PC-3 (cell line): ENCODE data around the gene MTNR1A.

Source experiments
- EZH2 ChIP-seq: fragments of 300-600 bp; sonication (generic); IDR thresholded peaks from one replicate; pipeline ENCODE4 v1.6.1; 2017; ENCODE audit warnings: antibody characterized with exemption, mild to moderate bottlenecking, low read length; ENCODE audit not compliant: unreplicated experiment
- EZH2phosphoT487 ChIP-seq: fragments of 300-600 bp; sonication (generic); IDR thresholded peaks from 2 replicates; pipeline ENCODE4 v1.6.1; 2018; ENCODE audit warnings: mild to moderate bottlenecking, antibody characterized with exemption, low read length, borderline replicate concordance
- TF ChIP-seq, protein P1 (sequence below): fragments of 300-600 bp; sonication (generic); conservative IDR thresholded peaks from 2 replicates; pipeline ENCODE4 v1.5.1; 2017; ENCODE audit warnings: antibody characterized with exemption, low read depth, mild to moderate bottlenecking, low read length

DNA sequence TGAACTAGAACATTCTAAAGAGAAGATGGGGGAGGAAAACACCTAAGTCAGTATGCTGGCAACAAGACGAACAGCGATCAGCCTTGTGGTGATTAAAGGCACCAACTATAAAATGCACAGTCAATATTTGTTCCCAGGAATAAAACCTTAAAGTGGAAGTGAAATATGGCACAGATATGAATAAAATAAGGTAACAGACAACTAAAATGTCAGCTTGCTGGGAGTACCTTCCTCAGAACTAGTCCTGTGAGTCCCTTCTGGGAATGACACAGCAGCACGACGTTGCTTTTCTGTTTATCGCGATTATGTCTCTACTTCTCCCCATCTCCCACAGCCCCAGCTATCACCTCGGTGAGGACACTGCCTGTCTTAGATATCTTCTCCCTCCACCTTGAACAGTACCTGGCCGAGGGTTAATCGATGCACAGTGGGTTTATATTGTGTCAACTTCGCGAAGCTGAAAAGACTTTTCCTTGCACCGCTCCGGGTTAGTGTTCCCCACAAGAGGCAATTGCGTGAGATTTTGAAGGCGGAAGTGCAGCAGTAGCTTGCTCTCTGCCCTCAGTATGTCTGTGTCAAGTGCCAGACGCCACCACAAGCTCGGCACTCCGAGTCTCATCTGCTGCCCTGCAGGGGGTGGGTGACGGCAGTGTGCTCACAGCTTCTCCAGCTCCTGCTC is 17.4 kb downstream of the MTNR1A start:
- TF ChIP-seq, protein P1, sequence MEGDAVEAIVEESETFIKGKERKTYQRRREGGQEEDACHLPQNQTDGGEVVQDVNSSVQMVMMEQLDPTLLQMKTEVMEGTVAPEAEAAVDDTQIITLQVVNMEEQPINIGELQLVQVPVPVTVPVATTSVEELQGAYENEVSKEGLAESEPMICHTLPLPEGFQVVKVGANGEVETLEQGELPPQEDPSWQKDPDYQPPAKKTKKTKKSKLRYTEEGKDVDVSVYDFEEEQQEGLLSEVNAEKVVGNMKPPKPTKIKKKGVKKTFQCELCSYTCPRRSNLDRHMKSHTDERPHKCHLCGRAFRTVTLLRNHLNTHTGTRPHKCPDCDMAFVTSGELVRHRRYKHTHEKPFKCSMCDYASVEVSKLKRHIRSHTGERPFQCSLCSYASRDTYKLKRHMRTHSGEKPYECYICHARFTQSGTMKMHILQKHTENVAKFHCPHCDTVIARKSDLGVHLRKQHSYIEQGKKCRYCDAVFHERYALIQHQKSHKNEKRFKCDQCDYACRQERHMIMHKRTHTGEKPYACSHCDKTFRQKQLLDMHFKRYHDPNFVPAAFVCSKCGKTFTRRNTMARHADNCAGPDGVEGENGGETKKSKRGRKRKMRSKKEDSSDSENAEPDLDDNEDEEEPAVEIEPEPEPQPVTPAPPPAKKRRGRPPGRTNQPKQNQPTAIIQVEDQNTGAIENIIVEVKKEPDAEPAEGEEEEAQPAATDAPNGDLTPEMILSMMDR, result no peak
- TF ChIP-seq EZH2, result no peak
- TF ChIP-seq EZH2phosphoT487, result no peak
